Heart left ventricle (tissue), 16 donors: Measurements from ENCODE around the gene STUM. TPM values are rescaled to one million over a fixed set of nuclear protein-coding genes. Genes with fewer than 3 reads are reported as not detected.
"Not testable (repeated sequence)": the region's sequence is repeated elsewhere in the genome, so short reads cannot be mapped to it uniquely, and the experiment has no call there.

Source experiments
- ATAC-seq, 4 donors: fragments of 200-7000 bp; cut with Tn5 transposase; one replicate each; pipeline ENCODE4 v1.9.1; 2020 to 2022; ENCODE audit warnings: moderate library complexity in 4 of 4, mild to moderate bottlenecking in 3 of 4, moderate number of reproducible peaks in 1 of 4
- DNase-seq, 5 donors: peaks; one replicate each; pipeline ENCODE4 v3.0.0-alpha.2; 2020
- H3K27ac ChIP-seq, 12 donors: fragments of 200-600 bp; sonication (generic) in 4 of 12; one replicate each; pipeline versions ENCODE4 v1.5.0 to v1.8.0; 2016 to 2022; ENCODE audit warnings: mild to moderate bottlenecking in 2 of 12
- H3K27me3 ChIP-seq, 9 donors: fragments of 200-600 bp; sonication (generic) in 2 of 9; one replicate each; pipeline versions ENCODE4 v1.5.1 to v1.8.0; 2016 to 2022; ENCODE audit warnings: mild to moderate bottlenecking in 3 of 9
- H3K36me3 ChIP-seq, 9 donors: fragments of 200-600 bp; sonication (generic) in 2 of 9; one replicate each; pipeline versions ENCODE4 v1.5.0 to v1.8.0; 2018 to 2022; ENCODE audit warnings: mild to moderate bottlenecking in 2 of 9
- H3K4me1 ChIP-seq, 12 donors: fragments of 200-600 bp; sonication (generic) in 4 of 12; one replicate each; pipeline versions ENCODE4 v1.5.0 to v1.8.0; 2016 to 2022; ENCODE audit warnings: mild to moderate bottlenecking in 3 of 12
- H3K4me3 ChIP-seq, 12 donors: fragments of 200-600 bp; sonication (generic) in 4 of 12; one replicate each; pipeline versions ENCODE4 v1.5.0 to v1.8.0; 2017 to 2022; ENCODE audit warnings: mild to moderate bottlenecking in 9 of 12, moderate library complexity in 4 of 12
- H3K9me3 ChIP-seq, 12 donors: fragments of 200-600 bp; sonication (generic) in 4 of 12; one replicate each; pipeline versions ENCODE4 v1.5.0 to v1.8.0; 2016 to 2022; ENCODE audit warnings: mild to moderate bottlenecking in 1 of 12
- CTCF ChIP-seq, 12 donors: fragments of 200-600 bp; sonication (generic) in 4 of 12; IDR thresholded peaks; one replicate each; pipeline versions ENCODE4 v1.5.0 to v1.8.0; 2018 to 2022; ENCODE audit warnings: antibody characterized with exemption in 12 of 12, mild to moderate bottlenecking in 5 of 12
- POLR2A ChIP-seq, 2 donors: fragments of 450-650 bp; IDR thresholded peaks; one replicate each; pipeline ENCODE4 v1.6.1; 2017; ENCODE audit warnings: antibody characterized with exemption in 2 of 2, mild to moderate bottlenecking in 2 of 2, moderate library complexity in 2 of 2
- WGBS, 4 donors: extraction: QIAGEN DNeasy Blood & Tissue Kit in 2 of 4; methylation state at CpG; one replicate each; pipeline versions ENCODE4 v1.1.5 to v1.1.7; 2013 to 2018; 5-methylcytosine and 5-hydroxymethylcytosine counted together
- intact Hi-C, 10 donors: fragments of 100-400 bp; cut with DNase I; formaldehyde crosslinking; loops; one replicate each; pipeline versions ENCODE4 v1.11.1 to v1.14.2; 2022
- polyA plus RNA-seq, 2 donors: library from polyadenylated mRNA; stranded (reverse); fragments of 200-250 nt; gene quantifications; one replicate each; pipeline ENCODE4 v1.2.3, GENCODE V29; 2013
- total RNA-seq, 9 donors: library from RNA; depleted of rRNA in 2 of 9; stranded (reverse); fragments of >200 nt in 2 of 9; fragmentation: NEBNext Ultra II Directional in 3 of 9; extraction: Animal tissue kit (Norgen Biotek cat#: 25700) in 3 of 9; gene quantifications; one replicate each; pipeline versions ENCODE4 v1.1.0 to v1.2.4, GENCODE V29; 2016 to 2023
- donor health status: ischemic (EF 13 %, LVEDD 7.1; RV severe dilation, severe dysfunction).
- donor health status: healthy with polysubstance abuse.
- donor health status: DM: no; HTN: yes; CAD: no.
- donor health status: DM: no; HTN: no; CAD: no.
- donor health status: ischemic (EF 25% LVEDD 6.9; RV normal size, moderate dysfunction).
- donor health status: ischemic (EF 25% LVEDD 5.7; RV mildly dilated, moderate dysfunction).
- donor health status: healthy.
- donor health status: DM: yes; HTN: yes; CAD: no.
- donor health status: ischemic (EF 35%, LVEDD 5.7; RV mildly dilated, moderate dysfunction).
- donor health status: nonischemic (EF 11% LVEDD 7.7; RV severe dilation, severe dysfunction).
- donor health status: DM: yes; HTN: yes; CAD: no.
- donor health status: PGD.
- donor health status: ischemic (EF 29% LVEDD 5.4; RV normal size, mild dysfunction).
- donor health status: nonischemic (EF 23%, LVEDD 6.1; RV moderate dilation, normal function).

The STUM gene
- total and polyA plus RNA-seq, 11 donors: 0.39 to 1.7 (median 0.97) TPM

- Histone ChIP-seq H3K4me1 (peaks cover 0 to 8% (median 5%) of the 10 kb centered on the region in 12 donors), H3K27ac (no peak overlapping the region), H3K9me3 (no peaks in the 10 kb centered on the region), H3K4me3 (no peak overlapping the region), H3K27me3 (peaks cover 0 to 2% (median 0%) of the 10 kb centered on the region in 9 donors), H3K36me3 (no peaks in the 10 kb centered on the region)
- WGBS, 4 donors: 59 to 74% (median 72%) methylated on average over 8 of the region's 8 CpGs
- ATAC-seq (no peak), DNase-seq (no peak)
- TF ChIP-seq CTCF (IDR thresholded peaks at IDR 0.05) (no peak), POLR2A (IDR thresholded peaks at IDR 0.05) (no peak)
- intact Hi-C loops: no loop called here
Observed at GRCh38 chr1:226611301-226611700, 62.7 kb downstream of the STUM start.

- H3K27me3 ChIP-seq, intact Hi-C loops, H3K36me3 ChIP-seq, H3K9me3 ChIP-seq, H3K4me3 ChIP-seq, H3K4me1 ChIP-seq, DNase-seq, ATAC-seq, H3K27ac ChIP-seq: not testable (repeated sequence)
- WGBS, 4 donors: 82 to 88% (median 87%) methylated on average over 6 of the region's 6 CpGs
Observed at GRCh38 chr1:226611980-226612379, 63.4 kb downstream of the STUM start.

GRCh38 chr1:226615876-226616275 is 67.3 kb downstream of the STUM start:
- intact Hi-C loops: no loop called here
- H3K36me3 ChIP-seq: no peaks in the 10 kb centered on the region
- TF ChIP-seq CTCF (IDR thresholded peaks at IDR 0.05) (no peak), POLR2A (IDR thresholded peaks at IDR 0.05) (no peak)
- ATAC-seq: no peak
- DNase-seq: no peak
- no peaks in the 10 kb centered on the region for H3K4me1 ChIP-seq
- H3K27me3 ChIP-seq: no peaks in the 10 kb centered on the region
- no peaks in the 10 kb centered on the region for H3K9me3 ChIP-seq
- no peak overlapping the region for H3K4me3 ChIP-seq
- H3K27ac ChIP-seq: no peak overlapping the region
- 86 to 95% (median 91%) methylated on average over 7 to 9 of the region's 9 CpGs for WGBS, 4 donors

GRCh38 chr1:226616636-226617035 is 68.1 kb downstream of the STUM start:
- TF ChIP-seq CTCF (IDR thresholded peaks at IDR 0.05): no peak
- no peak for TF ChIP-seq POLR2A (IDR thresholded peaks at IDR 0.05)
- intact Hi-C loops: no loop called here
- H3K27me3 ChIP-seq: no peaks in the 10 kb centered on the region
- no peaks in the 10 kb centered on the region for H3K36me3 ChIP-seq
- no peak for ATAC-seq
- H3K27ac ChIP-seq: no peak overlapping the region
- WGBS, 4 donors: 79 to 97% (median 89%) methylated on average over 1 of the region's 1 CpG
- no peak for DNase-seq
- no peak overlapping the region for H3K4me3 ChIP-seq
- peaks cover 0 to 4% (median 0%) of the 10 kb centered on the region in 12 donors for H3K9me3 ChIP-seq
- no peaks in the 10 kb centered on the region for H3K4me1 ChIP-seq

GRCh38 chr1:226617109-226617508 is 68.5 kb downstream of the STUM start:
- intact Hi-C loops: no loop called here
- TF ChIP-seq POLR2A (IDR thresholded peaks at IDR 0.05): no peak
- Histone ChIP-seq H3K9me3 (peaks cover 0 to 8% (median 0%) of the 10 kb centered on the region in 12 donors), H3K27me3 (no peaks in the 10 kb centered on the region), H3K4me1 (no peaks in the 10 kb centered on the region), H3K27ac (no peak overlapping the region), H3K4me3 (no peak overlapping the region), H3K36me3 (no peaks in the 10 kb centered on the region)
- WGBS, 4 donors: 72 to 94% (median 91%) methylated on average over 5 to 8 of the region's 8 CpGs
- DNase-seq (no peak), ATAC-seq (no peak)

- H3K27me3 ChIP-seq, intact Hi-C loops, ATAC-seq, H3K27ac ChIP-seq, DNase-seq, H3K4me3 ChIP-seq, H3K36me3 ChIP-seq, H3K4me1 ChIP-seq: not testable (repeated sequence)
- H3K9me3 ChIP-seq: peaks cover 0 to 13% (median 0%) of the 10 kb centered on the region in 12 donors
- WGBS, 4 donors: 94 to 98% (median 97%) methylated on average over 1 of the region's 1 CpG
Observed at GRCh38 chr1:226617719-226618118, 69.2 kb downstream of the STUM start.
